Liver (tissue), 9 donors: ENCODE results near the gene NUAK1. TPM values are rescaled to one million over a fixed set of nuclear protein-coding genes. Genes with fewer than 3 reads are reported as not detected.

Experiments used
- DNase-seq: peaks from one replicate; pipeline ENCODE4 v3.0.0-alpha.2; 2017; ENCODE audit warnings: low spot score
- H3K27ac ChIP-seq, 2 donors: one replicate each; pipeline ENCODE4 v1.7.0; 2013; ENCODE audit warnings: inconsistent platforms in 2 of 2, low read length in 2 of 2, control low read depth in 1 of 2, low read depth in 1 of 2, mild to moderate bottlenecking in 1 of 2
- H3K27me3 ChIP-seq, 4 donors: one replicate each; pipeline versions ENCODE4 v1.6.1 to v1.7.0; 2013; ENCODE audit warnings: low read length in 3 of 4, inconsistent platforms in 1 of 4, mild to moderate bottlenecking in 1 of 4, moderate library complexity in 1 of 4; ENCODE audit not compliant: control insufficient read depth in 4 of 4, insufficient read depth in 4 of 4
- H3K36me3 ChIP-seq, 4 donors: one replicate each; pipeline versions ENCODE4 v1.6.1 to v1.7.0; 2013; ENCODE audit warnings: low read length in 3 of 4, mild to moderate bottlenecking in 3 of 4, low read depth in 1 of 4, moderate library complexity in 1 of 4; ENCODE audit not compliant: control insufficient read depth in 4 of 4, insufficient read depth in 3 of 4
- H3K4me1 ChIP-seq, 4 donors: one replicate each; pipeline versions ENCODE4 v1.6.1 to v1.7.0; 2013; ENCODE audit warnings: low read length in 3 of 4, mild to moderate bottlenecking in 3 of 4, moderate library complexity in 1 of 4; ENCODE audit not compliant: control insufficient read depth in 4 of 4, insufficient read depth in 4 of 4
- H3K4me3 ChIP-seq, 3 donors: one replicate each; pipeline versions ENCODE4 v1.6.1 to v1.7.0; 2013; ENCODE audit warnings: low read length in 3 of 3, control low read depth in 1 of 3, low read depth in 1 of 3, mild to moderate bottlenecking in 1 of 3
- H3K9ac ChIP-seq, 2 donors: one replicate each; pipeline ENCODE4 v1.7.0; 2013; ENCODE audit warnings: low read length in 2 of 2, mild to moderate bottlenecking in 2 of 2, moderate library complexity in 2 of 2, control low read depth in 1 of 2, low read depth in 1 of 2
- H3K9me3 ChIP-seq, 4 donors: one replicate each; pipeline versions ENCODE4 v1.6.1 to v1.7.0; 2013; ENCODE audit warnings: low read length in 3 of 4; ENCODE audit not compliant: control insufficient read depth in 4 of 4
- EGR1 ChIP-seq, 2 donors: IDR thresholded peaks; 2 replicates each; pipeline ENCODE4 v1.6.1; 2016 to 2018; ENCODE audit warnings: antibody characterized with exemption in 2 of 2, low read depth in 2 of 2
- FOXA1 ChIP-seq: IDR thresholded peaks from 2 replicates; pipeline ENCODE4 v1.6.1; 2016; ENCODE audit warnings: antibody characterized with exemption
- FOXA2 ChIP-seq: IDR thresholded peaks from 2 replicates; pipeline ENCODE4 v1.6.1; 2016; ENCODE audit warnings: antibody characterized with exemption
- GABPA ChIP-seq, 2 donors: IDR thresholded peaks in 1 of 2; conservative IDR thresholded peaks in 1 of 2; 2 replicates each; pipeline ENCODE4 v1.6.1; 2016; ENCODE audit warnings: antibody characterized with exemption in 2 of 2, mild to moderate bottlenecking in 1 of 2, moderate library complexity in 1 of 2
- HNF4A ChIP-seq, 2 donors: conservative IDR thresholded peaks; 2 replicates each; pipeline ENCODE4 v1.6.1; 2016; ENCODE audit warnings: antibody characterized with exemption in 2 of 2, mild to moderate bottlenecking in 2 of 2
- HNF4G ChIP-seq: IDR thresholded peaks from 2 replicates; pipeline ENCODE4 v1.6.1; 2016; ENCODE audit warnings: antibody characterized with exemption
- JUND ChIP-seq, 2 donors: IDR thresholded peaks; 2 replicates each; pipeline ENCODE4 v1.6.1; 2016; ENCODE audit warnings: antibody characterized with exemption in 2 of 2
- RAD21 ChIP-seq, 2 donors: IDR thresholded peaks; 2 replicates each; pipeline ENCODE4 v1.6.1; 2016; ENCODE audit warnings: antibody characterized with exemption in 2 of 2, mild to moderate bottlenecking in 2 of 2
- REST ChIP-seq: IDR thresholded peaks from 2 replicates; pipeline ENCODE4 v1.6.1; 2016; ENCODE audit warnings: antibody characterized with exemption, mild to moderate bottlenecking
- SP1 ChIP-seq: IDR thresholded peaks from 2 replicates; pipeline ENCODE4 v1.6.1; 2018; ENCODE audit warnings: antibody characterized with exemption, mild to moderate bottlenecking
- TAF1 ChIP-seq: conservative IDR thresholded peaks from 2 replicates; pipeline ENCODE4 v1.6.1; 2016; ENCODE audit warnings: antibody characterized with exemption, mild to moderate bottlenecking
- YY1 ChIP-seq: IDR thresholded peaks from 2 replicates; pipeline ENCODE4 v1.6.1; 2016; ENCODE audit warnings: antibody characterized with exemption, mild to moderate bottlenecking
- WGBS: extraction: QIAGEN DNeasy Blood & Tissue Kit; methylation state at CpG from one replicate; pipeline ENCODE4 v1.1.7; 2013; 5-methylcytosine and 5-hydroxymethylcytosine counted together
- polyA plus RNA-seq, 2 donors: library from polyadenylated mRNA; stranded (reverse) in 1 of 2; unstranded in 1 of 2; fragments of 200-250 nt in 1 of 2; fragments of >200 nt in 1 of 2; fragmentation: Nextera tagmentation in 1 of 2; extraction: Ambion mirVana in 1 of 2; gene quantifications; one replicate each; pipeline versions ENCODE4 v1.2.1 to v1.2.3, GENCODE V29; 2013 to 2015
- total RNA-seq, 2 donors: library from RNA; depleted of rRNA; stranded (reverse); fragments of >200 nt; gene quantifications; one replicate each; pipeline ENCODE4 v1.2.3, GENCODE V29; 2014
- TF ChIP-seq, protein P1 (sequence below): IDR thresholded peaks from 2 replicates; pipeline ENCODE4 v1.6.1; 2016; ENCODE audit warnings: antibody characterized with exemption
- TF ChIP-seq, protein P2 (sequence below): fragments of 150-350 bp; IDR thresholded peaks from 2 replicates; pipeline ENCODE4 v1.5.1; 2017; ENCODE audit warnings: improper control_type of control experiment, low read depth, low read length; ENCODE audit not compliant: missing input control
- donor health status: healthy.
- donor health status: healthy.
- donor health status: healthy.
- donor health status: healthy.
- donor health status: healthy.

The NUAK1 gene
- total and polyA plus RNA-seq, 4 donors, result 2.5 to 9.3 (median 3.9) TPM

GRCh38 chr12:106136263-106136662 lies 2.5 kb downstream of the NUAK1 start:
- Histone ChIP-seq H3K27me3 (no peaks in the 10 kb centered on the region), H3K4me1 (peaks cover 1 to 64% (median 51%) of the 10 kb centered on the region in 4 donors), H3K36me3 (no peaks in the 10 kb centered on the region), H3K9ac (peak overlapping the region; percentile 41 to 47), H3K9me3 (no peaks in the 10 kb centered on the region), H3K4me3 (peak overlapping the region in 2 of 3 donors; percentile 5 to 87), H3K27ac (peak overlapping the region; percentile 27 to 55)
- peak; percentile 87 for DNase-seq
- WGBS, result 6% methylated on average over 13 of the region's 13 CpGs
- TF ChIP-seq HNF4A (conservative IDR thresholded peaks at IDR 0.05), result no peak
- TF ChIP-seq, protein P1, sequence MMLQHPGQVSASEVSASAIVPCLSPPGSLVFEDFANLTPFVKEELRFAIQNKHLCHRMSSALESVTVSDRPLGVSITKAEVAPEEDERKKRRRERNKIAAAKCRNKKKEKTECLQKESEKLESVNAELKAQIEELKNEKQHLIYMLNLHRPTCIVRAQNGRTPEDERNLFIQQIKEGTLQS, result no peak
- TF ChIP-seq, protein P2, sequence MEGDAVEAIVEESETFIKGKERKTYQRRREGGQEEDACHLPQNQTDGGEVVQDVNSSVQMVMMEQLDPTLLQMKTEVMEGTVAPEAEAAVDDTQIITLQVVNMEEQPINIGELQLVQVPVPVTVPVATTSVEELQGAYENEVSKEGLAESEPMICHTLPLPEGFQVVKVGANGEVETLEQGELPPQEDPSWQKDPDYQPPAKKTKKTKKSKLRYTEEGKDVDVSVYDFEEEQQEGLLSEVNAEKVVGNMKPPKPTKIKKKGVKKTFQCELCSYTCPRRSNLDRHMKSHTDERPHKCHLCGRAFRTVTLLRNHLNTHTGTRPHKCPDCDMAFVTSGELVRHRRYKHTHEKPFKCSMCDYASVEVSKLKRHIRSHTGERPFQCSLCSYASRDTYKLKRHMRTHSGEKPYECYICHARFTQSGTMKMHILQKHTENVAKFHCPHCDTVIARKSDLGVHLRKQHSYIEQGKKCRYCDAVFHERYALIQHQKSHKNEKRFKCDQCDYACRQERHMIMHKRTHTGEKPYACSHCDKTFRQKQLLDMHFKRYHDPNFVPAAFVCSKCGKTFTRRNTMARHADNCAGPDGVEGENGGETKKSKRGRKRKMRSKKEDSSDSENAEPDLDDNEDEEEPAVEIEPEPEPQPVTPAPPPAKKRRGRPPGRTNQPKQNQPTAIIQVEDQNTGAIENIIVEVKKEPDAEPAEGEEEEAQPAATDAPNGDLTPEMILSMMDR, result peak; percentile 81
- no peak for TF ChIP-seq TAF1
- TF ChIP-seq FOXA1, result no peak
- TF ChIP-seq SP1, result no peak
- peak; percentile 5 for TF ChIP-seq YY1
- TF ChIP-seq JUND (IDR thresholded peaks at IDR 0.05), result no peak
- no peak for TF ChIP-seq FOXA2
- TF ChIP-seq GABPA (IDR thresholded peaks at IDR 0.05 in 1 of 2, conservative IDR thresholded peaks at IDR 0.05 in 1 of 2), result no peak
- TF ChIP-seq HNF4G, result no peak
- TF ChIP-seq REST, result no peak
- TF ChIP-seq RAD21 (IDR thresholded peaks at IDR 0.05), result peak; percentile 95 to 97
- no peak for TF ChIP-seq EGR1 (IDR thresholded peaks at IDR 0.05; ENCODE audit: low read depth in 2 of 2)

DNA sequence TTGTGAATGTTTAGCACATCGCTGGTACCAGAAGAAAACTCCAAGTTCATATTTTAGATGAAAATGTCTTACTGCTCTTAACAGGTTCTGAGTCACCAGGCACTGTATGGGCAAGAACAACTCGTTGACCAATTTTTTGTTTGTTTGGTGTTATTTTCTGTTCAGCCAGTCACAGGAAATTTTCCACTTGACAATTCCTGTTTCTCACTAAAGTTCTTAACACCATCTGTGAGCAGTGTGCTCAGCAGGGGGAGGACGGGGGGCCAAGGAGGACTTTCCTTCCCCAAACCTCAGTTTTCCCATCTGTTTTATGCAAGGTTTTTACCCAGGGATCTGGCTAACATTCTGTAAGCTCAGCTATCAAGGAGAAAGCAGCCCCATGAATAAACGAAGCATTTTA lies 3.0 kb downstream of the NUAK1 start:
- no peaks in the 10 kb centered on the region for H3K36me3 ChIP-seq
- no peak for DNase-seq
- no peaks in the 10 kb centered on the region for H3K27me3 ChIP-seq
- H3K9ac ChIP-seq, result peak overlapping the region; percentile 41 to 47
- H3K4me1 ChIP-seq, result peaks cover 1 to 60% (median 46%) of the 10 kb centered on the region in 4 donors
- peak overlapping the region; percentile 27 to 55 for H3K27ac ChIP-seq
- H3K9me3 ChIP-seq, result no peaks in the 10 kb centered on the region
- WGBS, result 20% methylated on average over 4 of the region's 4 CpGs
- TF ChIP-seq YY1 (peak; percentile 14), JUND (IDR thresholded peaks at IDR 0.05) (peak; percentile 43 to 47), HNF4A (conservative IDR thresholded peaks at IDR 0.05) (peak in 1 of 2 donors; percentile 33), FOXA2 (no peak)
- peak overlapping the region in 2 of 3 donors; percentile 5 to 19 for H3K4me3 ChIP-seq
